Pancreas (tissue), 10 donors: ENCODE results near the gene ERBIN. TPM values are rescaled to one million over a fixed set of nuclear protein-coding genes. Genes with fewer than 3 reads are reported as not detected.

ENCODE experiments used
- ATAC-seq, 4 donors: fragments of 200-7000 bp; cut with Tn5 transposase; one replicate each; pipeline versions ENCODE4 v1.8.0 to v1.9.1; 2020; ENCODE audit warnings: mild to moderate bottlenecking in 4 of 4, moderate library complexity in 4 of 4
- DNase-seq, 6 donors: peaks; one replicate each; pipeline ENCODE4 v3.0.0-alpha.2; 2020
- FAIRE-seq: peaks from 2 replicates; lab custom pipeline; 2012; peaks lifted over from hg19 to GRCh38; lab: Jason Lieb, UNC
- H3K27ac ChIP-seq, 4 donors: fragments of 200-600 bp; sonication (generic); 1 replicate in 3 of 4; 2 replicates in 1 of 4; pipeline versions ENCODE4 v1.5.0 to v1.8.0; 2020
- H3K27me3 ChIP-seq, 4 donors: fragments of 200-600 bp; one replicate each; pipeline ENCODE4 v1.8.0; 2021
- H3K36me3 ChIP-seq, 3 donors: fragments of 200-600 bp; sonication (generic) in 1 of 3; one replicate each; pipeline versions ENCODE4 v1.5.0 to v1.8.0; 2020 to 2021
- H3K4me1 ChIP-seq, 3 donors: fragments of 200-600 bp; one replicate each; pipeline ENCODE4 v1.8.0; 2021
- H3K4me3 ChIP-seq, 4 donors: fragments of 200-600 bp; sonication (generic) in 2 of 4; one replicate each; pipeline versions ENCODE4 v1.5.0 to v1.8.0; 2020 to 2021
- H3K9me3 ChIP-seq, 4 donors: fragments of 200-600 bp; one replicate each; pipeline ENCODE4 v1.8.0; 2021
- WGBS, 2 donors: extraction: QIAGEN DNeasy Blood & Tissue Kit; methylation state at CpG; one replicate each; pipeline ENCODE4 v1.1.7; 2013; 5-methylcytosine and 5-hydroxymethylcytosine counted together
- intact Hi-C, 3 donors: fragments of 100-400 bp; cut with DNase I; formaldehyde crosslinking; loops; one replicate each; pipeline versions ENCODE4 v1.11.1 to v1.14.2; 2022
- polyA plus RNA-seq, 2 donors: library from polyadenylated mRNA; stranded (reverse); fragments of 200-250 nt; gene quantifications; one replicate each; pipeline ENCODE4 v1.2.3, GENCODE V29; 2013
- total RNA-seq, 6 donors: library from RNA; stranded (reverse); fragmentation: NEBNext Ultra II Directional in 4 of 6; extraction: Animal tissue kit (Norgen Biotek cat#: 25700) in 4 of 6; gene quantifications; one replicate each; pipeline versions ENCODE4 v1.2.1 to v1.2.4, GENCODE V29; 2021 to 2023
- TF ChIP-seq, protein P1 (sequence below), 4 donors: fragments of 200-600 bp; sonication (generic) in 3 of 4; IDR thresholded peaks; one replicate each; pipeline versions ENCODE4 v1.5.0 to v1.8.0; 2021; ENCODE audit warnings: antibody characterized with exemption in 4 of 4
- donor health status: healthy with polysubstance abuse.
- donor health status: DM: no; HTN: no; CAD: no; lungs with moderate emphysema.
- donor health status: DM: no; HTN: no; CAD: no.
- donor health status: control.
- donor health status: control.
- donor health status: Bipolar disorder and iron deficiency.
- donor health status: DM: yes; HTN: yes; CAD: no.
- donor health status: DM: no; HTN: no; CAD: no.
- donor health status: DM: no; HTN: no; CAD: no.
- donor health status: DM: yes; HTN: yes; CAD: no.

Gene ERBIN
- total and polyA plus RNA-seq, 8 donors = 7.8 to 41.0 (median 25.6) TPM

DNA sequence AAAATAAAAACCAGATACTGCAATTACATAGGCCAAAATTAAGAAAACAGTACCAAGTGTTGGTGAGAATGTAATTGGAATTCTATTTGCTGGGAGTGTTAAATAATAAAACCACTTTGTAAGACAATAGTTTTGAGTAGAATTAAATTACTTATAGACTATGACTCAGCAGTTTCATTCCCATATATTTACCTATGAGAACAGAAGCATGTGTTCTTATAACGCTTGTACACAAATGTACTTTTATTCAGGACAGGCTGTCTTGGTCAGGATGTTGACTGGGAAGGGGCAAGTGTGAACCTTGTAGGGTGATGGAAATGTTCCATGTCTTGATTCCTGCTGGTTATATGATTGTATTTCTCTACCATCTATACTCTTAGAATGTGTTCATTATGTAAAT is 56.3 kb downstream of the ERBIN start:
- DNase-seq (no peak), ATAC-seq (no peak), FAIRE-seq (no peak)
- H3K36me3 ChIP-seq = no peaks in the 10 kb centered on the region
- H3K27ac ChIP-seq = no peak overlapping the region
- peaks cover 4 to 8% (median 7%) of the 10 kb centered on the region in 3 donors for H3K4me1 ChIP-seq
- H3K4me3 ChIP-seq = no peak overlapping the region
- intact Hi-C loops = no loop called here
- no peaks in the 10 kb centered on the region for H3K9me3 ChIP-seq
- no peaks in the 10 kb centered on the region for H3K27me3 ChIP-seq
- TF ChIP-seq, protein P1, sequence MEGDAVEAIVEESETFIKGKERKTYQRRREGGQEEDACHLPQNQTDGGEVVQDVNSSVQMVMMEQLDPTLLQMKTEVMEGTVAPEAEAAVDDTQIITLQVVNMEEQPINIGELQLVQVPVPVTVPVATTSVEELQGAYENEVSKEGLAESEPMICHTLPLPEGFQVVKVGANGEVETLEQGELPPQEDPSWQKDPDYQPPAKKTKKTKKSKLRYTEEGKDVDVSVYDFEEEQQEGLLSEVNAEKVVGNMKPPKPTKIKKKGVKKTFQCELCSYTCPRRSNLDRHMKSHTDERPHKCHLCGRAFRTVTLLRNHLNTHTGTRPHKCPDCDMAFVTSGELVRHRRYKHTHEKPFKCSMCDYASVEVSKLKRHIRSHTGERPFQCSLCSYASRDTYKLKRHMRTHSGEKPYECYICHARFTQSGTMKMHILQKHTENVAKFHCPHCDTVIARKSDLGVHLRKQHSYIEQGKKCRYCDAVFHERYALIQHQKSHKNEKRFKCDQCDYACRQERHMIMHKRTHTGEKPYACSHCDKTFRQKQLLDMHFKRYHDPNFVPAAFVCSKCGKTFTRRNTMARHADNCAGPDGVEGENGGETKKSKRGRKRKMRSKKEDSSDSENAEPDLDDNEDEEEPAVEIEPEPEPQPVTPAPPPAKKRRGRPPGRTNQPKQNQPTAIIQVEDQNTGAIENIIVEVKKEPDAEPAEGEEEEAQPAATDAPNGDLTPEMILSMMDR (IDR thresholded peaks at IDR 0.05) = no peak
- 81 to 90% methylated on average over 1 of the region's 1 CpG for WGBS, 2 donors

DNA sequence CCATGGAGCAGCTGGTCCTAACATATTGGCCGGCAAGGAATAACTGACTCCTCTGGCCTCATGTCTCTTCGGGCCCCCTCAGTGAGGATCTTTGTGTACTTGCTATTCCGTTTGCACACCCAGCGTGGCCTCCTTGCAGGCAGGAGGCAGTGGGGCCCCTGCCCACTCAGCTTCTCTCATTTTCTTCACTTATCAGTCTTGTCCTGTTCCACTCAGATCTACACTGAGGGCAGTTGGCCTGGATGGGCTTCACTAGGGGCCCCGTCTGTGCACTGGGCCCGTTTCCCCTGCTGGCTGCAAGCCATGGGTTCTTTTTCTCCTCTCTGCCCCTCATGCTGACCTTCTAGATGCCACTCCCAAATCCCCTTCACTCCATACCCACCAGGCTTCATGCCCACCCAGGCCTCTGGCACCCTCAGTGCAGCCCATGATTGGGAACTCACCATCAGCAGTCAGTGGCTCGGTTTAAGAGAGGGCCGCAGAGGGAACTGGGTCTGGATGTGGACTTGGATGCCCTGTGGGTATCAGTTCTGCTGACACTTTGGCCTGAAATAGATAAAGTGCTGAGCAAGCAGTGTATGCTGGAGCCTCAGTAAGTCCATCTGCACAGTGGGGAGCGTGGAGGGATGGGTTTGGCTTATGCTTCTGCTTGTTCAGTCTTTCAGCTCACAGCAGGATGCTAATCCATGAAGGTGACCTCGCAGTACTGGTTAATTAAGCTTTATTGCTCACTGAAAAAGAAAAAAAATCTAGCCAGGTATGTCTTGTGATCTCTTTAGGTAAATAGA is 57.9 kb downstream of the ERBIN start:
- WGBS, 2 donors = 94 to 97% methylated on average over 10 of the region's 10 CpGs
- H3K36me3 ChIP-seq = no peaks in the 10 kb centered on the region

GRCh38 chr5:65986050-65986451 is 59.7 kb downstream of the ERBIN start:
- Histone ChIP-seq H3K4me3 (no peak overlapping the region), H3K27ac (no peak overlapping the region), H3K4me1 (peaks cover 7 to 8% (median 8%) of the 10 kb centered on the region in 3 donors), H3K9me3 (no peaks in the 10 kb centered on the region), H3K36me3 (no peaks in the 10 kb centered on the region), H3K27me3 (no peaks in the 10 kb centered on the region)
- FAIRE-seq (no peak), DNase-seq (no peak), ATAC-seq (no peak)
- TF ChIP-seq, protein P1 (IDR thresholded peaks at IDR 0.05) = no peak
- 85 to 90% methylated on average over 1 of the region's 1 CpG for WGBS, 2 donors
- intact Hi-C loops = no loop called here

More for the DNA sequence above, 57.9 kb downstream of the ERBIN start:
- no peaks in the 10 kb centered on the region for H3K9me3 ChIP-seq
- peaks cover 7 to 8% (median 8%) of the 10 kb centered on the region in 3 donors for H3K4me1 ChIP-seq
- no peak overlapping the region for H3K4me3 ChIP-seq
- H3K27me3 ChIP-seq = no peaks in the 10 kb centered on the region
- TF ChIP-seq, protein P1 (IDR thresholded peaks at IDR 0.05) = no peak
- intact Hi-C loops = no loop called here
- FAIRE-seq (no peak), ATAC-seq (peak in 1 of 4 donors; percentile 32), DNase-seq (peak in 1 of 6 donors; percentile 22)
- no peak overlapping the region for H3K27ac ChIP-seq

DNA sequence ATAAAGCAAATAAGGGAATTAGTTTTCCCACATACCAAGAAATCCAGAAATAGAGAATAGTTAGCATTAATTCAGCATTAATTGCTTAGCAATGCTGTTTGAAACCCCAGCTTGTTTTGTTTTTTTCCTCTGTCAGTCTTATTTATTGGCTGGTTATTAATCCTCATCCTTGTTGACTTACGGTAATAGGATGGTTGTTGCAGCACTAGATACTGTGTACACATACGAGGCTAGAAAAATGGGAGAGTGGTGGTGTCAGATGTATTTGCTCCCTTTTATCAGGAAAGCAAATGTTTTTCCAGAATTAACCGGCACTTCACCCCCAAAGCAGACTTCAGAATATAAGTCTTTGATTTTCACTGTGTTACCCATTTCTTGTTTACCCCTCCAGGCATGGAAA is 60.4 kb downstream of the ERBIN start:
- DNase-seq (no peak), FAIRE-seq (no peak), ATAC-seq (peak in 2 of 4 donors; percentile 30 to 51)
- Histone ChIP-seq H3K4me1 (peaks cover 7 to 8% (median 8%) of the 10 kb centered on the region in 3 donors), H3K27ac (no peak overlapping the region), H3K4me3 (no peak overlapping the region), H3K36me3 (no peaks in the 10 kb centered on the region), H3K9me3 (no peaks in the 10 kb centered on the region), H3K27me3 (no peaks in the 10 kb centered on the region)
- intact Hi-C loops = no loop called here
- WGBS, 2 donors = 40 to 41% methylated on average over 3 of the region's 3 CpGs
- TF ChIP-seq, protein P1 (IDR thresholded peaks at IDR 0.05) = no peak

- no peak for DNase-seq
- Histone ChIP-seq H3K4me3 (no peak overlapping the region), H3K36me3 (peaks cover 0 to 8% (median 0%) of the 10 kb centered on the region in 3 donors), H3K27ac (no peak overlapping the region), H3K4me1 (peaks cover 7 to 8% (median 8%) of the 10 kb centered on the region in 3 donors), H3K9me3 (no peaks in the 10 kb centered on the region), H3K27me3 (no peaks in the 10 kb centered on the region)
- WGBS, 2 donors = 95 to 96% methylated on average over 4 of the region's 4 CpGs
- ATAC-seq = no peak
- TF ChIP-seq, protein P1 (IDR thresholded peaks at IDR 0.05) = no peak
- FAIRE-seq = no peak
- intact Hi-C loops = no loop called here
These were observed 61.6 kb downstream of the ERBIN start for GRCh38 chr5:65987982-65988381.
